HG02884 (cell line): ENCODE results near the gene ANKRD13C.

ENCODE experiments used
- ATAC-seq: cut with Tn5 transposase; IDR thresholded peaks from one replicate; pipeline ENCODE4 v1.9.1; 2021; ENCODE audit warnings: mild to moderate bottlenecking, moderate library complexity; ENCODE audit not compliant: unreplicated experiment

Gene ANKRD13C

GRCh38 chr1:70221238-70222121 lies 133.0 kb downstream of the ANKRD13C start, which contains the start of gene SRSF11:
Gene SRSF11, plus strand, starts transcription at chr1:70221380. Its CDS starts 257 bp downstream, at chr1:70221637.
- peak; percentile 90 for ATAC-seq

DNA sequence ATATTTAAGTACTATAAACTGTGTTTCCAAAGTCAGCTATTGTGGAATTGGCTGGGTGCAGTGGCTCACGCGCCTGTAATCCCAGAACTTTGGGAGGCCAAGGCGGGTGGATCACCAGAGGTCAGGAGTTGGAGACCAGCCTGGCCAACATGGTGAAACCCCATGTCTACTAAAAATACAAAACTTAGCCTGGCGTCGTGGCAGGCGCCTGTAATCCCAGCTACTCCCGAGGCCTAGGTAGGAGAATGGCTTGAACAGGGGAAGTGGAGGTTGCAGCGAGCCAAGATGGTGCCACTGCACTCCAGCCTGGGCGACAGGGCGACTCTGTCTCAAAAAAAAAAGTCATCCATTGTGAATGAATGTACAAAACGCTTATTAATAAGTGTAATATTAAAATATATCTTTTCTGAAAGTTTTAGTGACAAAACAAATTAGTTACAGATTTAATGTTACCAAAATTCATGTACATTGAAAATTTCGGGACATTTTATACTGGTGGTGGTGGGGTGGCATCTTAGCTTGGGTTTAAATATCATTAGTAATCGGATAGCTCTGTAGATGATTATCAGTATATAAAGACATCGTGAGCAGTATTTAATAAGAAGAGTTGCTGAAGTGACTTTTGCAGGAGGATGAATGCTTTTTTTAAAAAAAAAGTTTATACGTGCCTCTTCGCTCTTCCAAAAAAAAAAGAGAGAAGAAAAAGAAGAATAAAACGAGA lies 133.8 kb downstream of the ANKRD13C start:
- ATAC-seq, result peak; percentile 2

- ATAC-seq, result no peak
Observed at GRCh38 chr1:70220015-70220414, 134.5 kb downstream of the ANKRD13C start.

DNA sequence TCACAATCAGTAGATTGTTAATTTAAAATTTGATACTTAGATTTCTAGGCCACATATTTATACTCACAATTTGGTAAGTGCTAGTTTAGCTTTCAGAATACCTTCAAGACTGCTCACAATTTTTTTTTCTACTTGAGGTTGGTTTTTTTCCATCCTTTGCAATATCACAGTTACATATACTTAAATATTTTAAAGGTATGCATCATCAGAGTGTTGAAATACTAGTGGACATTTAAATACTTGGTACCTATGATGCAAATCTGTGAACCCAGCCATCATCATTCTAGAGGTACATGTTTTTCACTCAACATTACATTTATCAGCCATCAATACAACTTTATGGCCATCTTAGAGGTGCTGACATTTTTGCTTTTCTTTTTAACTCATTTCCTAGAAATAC lies 143.0 kb downstream of the ANKRD13C start:
- ATAC-seq, result no peak

DNA sequence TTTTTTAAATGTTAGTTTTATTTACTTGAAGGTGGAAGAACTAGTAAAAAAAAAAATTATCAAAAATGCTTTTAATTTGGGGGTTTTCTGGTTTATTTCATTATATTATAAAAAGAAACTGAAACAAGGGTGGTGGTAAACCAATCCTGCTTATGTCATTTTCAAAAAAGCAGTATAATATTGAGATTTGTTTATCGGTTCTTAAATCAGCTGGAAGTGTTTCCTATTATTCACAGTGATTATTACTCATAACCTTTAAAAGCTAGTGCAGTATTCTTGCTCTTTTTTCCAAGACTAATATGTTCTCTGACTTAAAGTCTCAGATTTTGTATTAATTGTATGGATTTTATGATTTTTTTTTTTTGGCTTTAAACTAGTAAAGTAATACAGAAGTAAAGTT lies 143.7 kb downstream of the ANKRD13C start:
- no peak for ATAC-seq
